GM12872 (cell line): ENCODE results near the gene C11orf24.

Source experiments
- CTCF ChIP-seq: IDR thresholded peaks from 3 replicates; pipeline ENCODE4 v1.5.1; 2011; ENCODE audit warnings: low read depth, mild to moderate bottlenecking, low read length, moderate library complexity; ENCODE audit not compliant: insufficient read depth

C11orf24 gene

GRCh38 chr11:68242616-68243015, 29.2 kb downstream of the C11orf24 start:
- TF ChIP-seq CTCF, result no peak

- no peak for TF ChIP-seq CTCF
Measured at GRCh38 chr11:68231621-68232020, 40.2 kb downstream of the C11orf24 start.

- TF ChIP-seq CTCF, result no peak
Measured at GRCh38 chr11:68229601-68230000, 42.2 kb downstream of the C11orf24 start.

- no peak for TF ChIP-seq CTCF
Measured at GRCh38 chr11:68226421-68226820, 45.4 kb downstream of the C11orf24 start.

- TF ChIP-seq CTCF, result no peak
Measured at GRCh38 chr11:68224606-68225005, 47.2 kb downstream of the C11orf24 start.

GRCh38 chr11:68223275-68223674, 48.5 kb downstream of the C11orf24 start:
- TF ChIP-seq CTCF, result no peak

GRCh38 chr11:68221406-68221805, 50.4 kb downstream of the C11orf24 start:
- no peak for TF ChIP-seq CTCF
